KMS-11 (cell line): Measurements from ENCODE around the gene ADGRG6.

Experiments used
- H2AFZ ChIP-seq: fragments of 200-600 bp; sonication (generic); 2 replicates; pipeline ENCODE4 v1.6.1; 2016; ENCODE audit warnings: antibody characterized with exemption, mixed run types, low read depth
- H3K27ac ChIP-seq: fragments of 200-600 bp; sonication (generic); 2 replicates; pipeline ENCODE4 v1.6.1; 2016; ENCODE audit warnings: mild to moderate bottlenecking, mixed run types
- H3K27me3 ChIP-seq: fragments of 200-600 bp; sonication (generic); 2 replicates; pipeline ENCODE4 v1.6.1; 2017; ENCODE audit warnings: mild to moderate bottlenecking, low read depth, mixed run types, moderate library complexity; ENCODE audit not compliant: insufficient read depth
- H3K36me3 ChIP-seq: fragments of 200-600 bp; sonication (generic); 2 replicates; pipeline ENCODE4 v1.6.1; 2017; ENCODE audit warnings: mild to moderate bottlenecking, mixed run types; ENCODE audit not compliant: insufficient read depth
- H3K4me1 ChIP-seq: fragments of 200-600 bp; sonication (generic); 2 replicates; pipeline ENCODE4 v1.6.1; 2016; ENCODE audit warnings: mild to moderate bottlenecking, low read depth, mixed run types; ENCODE audit not compliant: poor library complexity, severe bottlenecking
- H3K4me2 ChIP-seq: fragments of 200-600 bp; sonication (generic); 2 replicates; pipeline ENCODE4 v1.7.0; 2016; ENCODE audit warnings: mild to moderate bottlenecking, mixed run types
- H3K4me3 ChIP-seq: fragments of 200-600 bp; sonication (generic); IDR thresholded peaks from 2 replicates; pipeline ENCODE4 v1.6.1; 2017; ENCODE audit warnings: low read depth, low read length, mixed read lengths; ENCODE audit not compliant: insufficient read depth
- H3K79me2 ChIP-seq: fragments of 200-600 bp; sonication (generic); 2 replicates; pipeline ENCODE4 v1.6.1; 2016; ENCODE audit warnings: low read depth, mixed run types; ENCODE audit not compliant: insufficient read depth
- H3K9ac ChIP-seq: fragments of 200-600 bp; sonication (generic); 2 replicates; pipeline ENCODE4 v1.6.1; 2016; ENCODE audit warnings: mild to moderate bottlenecking, mixed run types
- H4K20me1 ChIP-seq: fragments of 200-600 bp; sonication (generic); 2 replicates; pipeline ENCODE4 v1.6.1; 2016; ENCODE audit warnings: mild to moderate bottlenecking, mixed run types; ENCODE audit not compliant: insufficient read depth
- CTCF ChIP-seq: fragments of 200-600 bp; sonication (generic); conservative IDR thresholded peaks from 2 replicates; pipeline ENCODE4 v1.6.1; 2017; ENCODE audit warnings: low read depth, mild to moderate bottlenecking, antibody characterized with exemption, low read length, moderate library complexity, mixed read lengths

Gene ADGRG6

GRCh38 chr6:142376800-142377496 lies 75.1 kb downstream of the ADGRG6 start:
- H3K4me3 ChIP-seq, result no peak overlapping the region
- no peaks in the 10 kb centered on the region for H4K20me1 ChIP-seq
- no peaks in the 10 kb centered on the region for H3K4me1 ChIP-seq
- H3K9ac ChIP-seq, result no peak overlapping the region
- no peaks in the 10 kb centered on the region for H3K27me3 ChIP-seq
- no peaks in the 10 kb centered on the region for H3K79me2 ChIP-seq
- no peak overlapping the region for H2AFZ ChIP-seq
- TF ChIP-seq CTCF, result no peak
- no peaks in the 10 kb centered on the region for H3K36me3 ChIP-seq
- H3K4me2 ChIP-seq, result no peak overlapping the region
- no peak overlapping the region for H3K27ac ChIP-seq

- no peak overlapping the region for H3K4me2 ChIP-seq
- H2AFZ ChIP-seq, result no peak overlapping the region
- no peaks in the 10 kb centered on the region for H3K79me2 ChIP-seq
- H3K27me3 ChIP-seq, result no peaks in the 10 kb centered on the region
- H3K9ac ChIP-seq, result no peak overlapping the region
- no peak overlapping the region for H3K27ac ChIP-seq
- H3K4me1 ChIP-seq, result no peaks in the 10 kb centered on the region
- H4K20me1 ChIP-seq, result no peaks in the 10 kb centered on the region
- TF ChIP-seq CTCF, result no peak
- no peak overlapping the region for H3K4me3 ChIP-seq
- H3K36me3 ChIP-seq, result no peaks in the 10 kb centered on the region
Observed at GRCh38 chr6:142377497-142377848, 75.7 kb downstream of the ADGRG6 start.

- H3K4me3 ChIP-seq, result no peak overlapping the region
- H3K27ac ChIP-seq, result no peak overlapping the region
- H3K79me2 ChIP-seq, result no peaks in the 10 kb centered on the region
- no peaks in the 10 kb centered on the region for H3K27me3 ChIP-seq
- H3K4me1 ChIP-seq, result no peaks in the 10 kb centered on the region
- H4K20me1 ChIP-seq, result no peaks in the 10 kb centered on the region
- H3K4me2 ChIP-seq, result no peak overlapping the region
- no peak overlapping the region for H2AFZ ChIP-seq
- no peak for TF ChIP-seq CTCF
- no peaks in the 10 kb centered on the region for H3K36me3 ChIP-seq
- no peak overlapping the region for H3K9ac ChIP-seq
Observed at GRCh38 chr6:142378138-142378875, 76.5 kb downstream of the ADGRG6 start.

GRCh38 chr6:142380626-142381025 lies 78.8 kb downstream of the ADGRG6 start:
- Histone ChIP-seq H3K27me3 (no peaks in the 10 kb centered on the region), H3K36me3 (no peaks in the 10 kb centered on the region), H3K27ac (no peak overlapping the region), H3K79me2 (no peaks in the 10 kb centered on the region), H3K4me1 (no peaks in the 10 kb centered on the region), H2AFZ (no peak overlapping the region), H3K9ac (no peak overlapping the region), H4K20me1 (no peaks in the 10 kb centered on the region), H3K4me3 (no peak overlapping the region), H3K4me2 (no peak overlapping the region)
- TF ChIP-seq CTCF, result no peak
